H9 (cell line): ENCODE results near the gene AQP7. TPM values are rescaled to one million over a fixed set of nuclear protein-coding genes. Genes with fewer than 3 reads are reported as not detected.
"Not testable (repeated sequence)": the region's sequence is repeated elsewhere in the genome, so short reads cannot be mapped to it uniquely, and the experiment has no call there.

Source experiments
- DNase-seq: peaks from one replicate; pipeline ENCODE4 v3.0.0-alpha.2; 2017
- H2AFZ ChIP-seq: one replicate; pipeline ENCODE4 v1.6.1; 2013; ENCODE audit warnings: mild to moderate bottlenecking, low read length, control low read depth, moderate library complexity
- H2AK5ac ChIP-seq: 2 replicates; pipeline ENCODE4 v1.6.1; 2013; ENCODE audit warnings: low read length, control low read depth, mixed read lengths; ENCODE audit not compliant: insufficient read length
- H2BK120ac ChIP-seq: one replicate; pipeline ENCODE4 v1.6.1; 2013; ENCODE audit warnings: low read depth, mild to moderate bottlenecking, low read length, control low read depth, inconsistent platforms; ENCODE audit not compliant: poor library complexity, severe bottlenecking
- H2BK12ac ChIP-seq: 2 replicates; pipeline ENCODE4 v1.6.1; 2013; ENCODE audit warnings: low read length, control low read depth, mixed read lengths, low read depth; ENCODE audit not compliant: insufficient read length
- H2BK15ac ChIP-seq: 2 replicates; pipeline ENCODE4 v1.6.1; 2013; ENCODE audit warnings: low read depth, low read length, control low read depth
- H2BK20ac ChIP-seq: one replicate; pipeline ENCODE4 v1.6.1; 2013; ENCODE audit warnings: low read depth, mild to moderate bottlenecking, low read length, control low read depth, inconsistent platforms; ENCODE audit not compliant: poor library complexity, severe bottlenecking
- H2BK5ac ChIP-seq: 2 replicates; pipeline ENCODE4 v1.6.1; 2013; ENCODE audit warnings: low read length, control low read depth, mixed read lengths; ENCODE audit not compliant: insufficient read length
- H3K14ac ChIP-seq: 2 replicates; pipeline ENCODE4 v1.6.1; 2013; ENCODE audit warnings: low read length, control low read depth; ENCODE audit not compliant: insufficient read depth
- H3K18ac ChIP-seq: 2 replicates; pipeline ENCODE4 v1.6.1; 2013; ENCODE audit warnings: low read depth, mild to moderate bottlenecking, mixed read lengths, low read length, control low read depth; ENCODE audit not compliant: insufficient read length
- H3K23ac ChIP-seq: 2 replicates; pipeline ENCODE4 v1.6.1; 2013; ENCODE audit warnings: low read length, control low read depth, mixed read lengths, low read depth; ENCODE audit not compliant: insufficient read length
- H3K23me2 ChIP-seq: 2 replicates; pipeline ENCODE4 v1.6.1; 2013; ENCODE audit warnings: low read depth, mild to moderate bottlenecking, mixed read lengths, low read length, control low read depth; ENCODE audit not compliant: insufficient read length, poor library complexity, severe bottlenecking
- H3K27ac ChIP-seq: 2 replicates; pipeline ENCODE4 v1.5.1; 2013; ENCODE audit warnings: low read length, control low read depth, mixed read lengths, low read depth; ENCODE audit not compliant: insufficient read length
- H3K27me3 ChIP-seq: 2 replicates; pipeline ENCODE4 v1.6.1; 2013; ENCODE audit warnings: low read length, control low read depth, inconsistent platforms; ENCODE audit not compliant: insufficient read depth
- H3K4ac ChIP-seq: 2 replicates; pipeline ENCODE4 v1.6.1; 2013; ENCODE audit warnings: low read depth, mild to moderate bottlenecking, control low read depth, inconsistent platforms, low read length, moderate library complexity
- H3K4me1 ChIP-seq: 2 replicates; pipeline ENCODE4 v1.6.1; 2013; ENCODE audit warnings: low read length, control low read depth, inconsistent platforms; ENCODE audit not compliant: insufficient read depth
- H3K4me2 ChIP-seq: 2 replicates; pipeline ENCODE4 v1.6.1; 2013; ENCODE audit warnings: low read length, control low read depth, mixed read lengths; ENCODE audit not compliant: insufficient read length, insufficient read depth
- H3K56ac ChIP-seq: 2 replicates; pipeline ENCODE4 v1.6.1; 2013; ENCODE audit warnings: low read depth, mild to moderate bottlenecking, mixed read lengths, low read length, control low read depth; ENCODE audit not compliant: insufficient read length
- H3K79me1 ChIP-seq: 2 replicates; pipeline ENCODE4 v1.6.1; 2013; ENCODE audit warnings: low read depth, mild to moderate bottlenecking, moderate library complexity, low read length, control low read depth, inconsistent platforms; ENCODE audit not compliant: insufficient read depth, poor library complexity, severe bottlenecking
- H3K79me2 ChIP-seq: 2 replicates; pipeline ENCODE4 v1.6.1; 2013; ENCODE audit warnings: low read length, control low read depth, inconsistent platforms; ENCODE audit not compliant: insufficient read depth
- H3K9ac ChIP-seq: 2 replicates; pipeline ENCODE4 v1.6.1; 2013; ENCODE audit warnings: low read length, control low read depth, mixed read lengths; ENCODE audit not compliant: insufficient read length; ENCODE audit errors: extremely low read depth
- H3K9me3 ChIP-seq: one replicate; pipeline ENCODE4 v1.6.1; 2013; ENCODE audit warnings: low read depth, low read length, inconsistent platforms; ENCODE audit not compliant: control insufficient read depth
- H3T11ph ChIP-seq: one replicate; pipeline ENCODE4 v1.6.1; 2013; ENCODE audit warnings: mild to moderate bottlenecking, low read length, control low read depth, inconsistent platforms
- H4K20me1 ChIP-seq: one replicate; pipeline ENCODE4 v1.6.1; 2013; ENCODE audit not compliant: control insufficient read depth, insufficient read length, insufficient read depth
- H4K5ac ChIP-seq: 2 replicates; pipeline ENCODE4 v1.6.1; 2013; ENCODE audit warnings: low read depth, mild to moderate bottlenecking, mixed read lengths, low read length, control low read depth; ENCODE audit not compliant: insufficient read length
- H4K8ac ChIP-seq: replicated peaks from 2 replicates; pipeline ENCODE4 v1.6.1; 2013; ENCODE audit warnings: low read length, control low read depth, mixed read lengths, low read depth; ENCODE audit not compliant: insufficient read length
- H4K91ac ChIP-seq: 2 replicates; pipeline ENCODE4 v1.6.1; 2013; ENCODE audit warnings: low read depth, mild to moderate bottlenecking, moderate library complexity, mixed read lengths, low read length, control low read depth; ENCODE audit not compliant: insufficient read length
- H3K27ac Mint-ChIP-seq, 3 experiments: 2 replicates in 2 of 3; 3 replicates in 1 of 3; pipeline ENCODE4 v1.8.0; 2020 to 2021; ENCODE audit warnings: mixed read lengths in 3 of 3, mild to moderate bottlenecking in 1 of 3, moderate library complexity in 1 of 3
- H3K27me3 Mint-ChIP-seq: 2 replicates; pipeline ENCODE4 v1.8.0; 2021; ENCODE audit warnings: low read depth, mild to moderate bottlenecking, moderate library complexity, mixed read lengths
- H3K36me3 Mint-ChIP-seq, 3 experiments: 2 replicates in 2 of 3; 3 replicates in 1 of 3; pipeline ENCODE4 v1.8.0; 2020 to 2021; ENCODE audit warnings: low read depth in 3 of 3, mixed read lengths in 3 of 3; ENCODE audit not compliant: insufficient read depth in 1 of 3
- H3K4me1 Mint-ChIP-seq, 2 experiments: 2 replicates each; pipeline ENCODE4 v1.8.0; 2020; ENCODE audit warnings: mixed read lengths in 2 of 2
- H3K4me3 Mint-ChIP-seq, 2 experiments: 2 replicates in 1 of 2; 3 replicates in 1 of 2; pipeline ENCODE4 v1.8.0; 2020 to 2021; ENCODE audit warnings: mild to moderate bottlenecking in 2 of 2, mixed read lengths in 2 of 2, moderate library complexity in 1 of 2
- H3K9me3 Mint-ChIP-seq, 2 experiments: 2 replicates in 1 of 2; 3 replicates in 1 of 2; pipeline ENCODE4 v1.8.0; 2020; ENCODE audit warnings: mild to moderate bottlenecking in 2 of 2, mixed read lengths in 2 of 2, moderate library complexity in 1 of 2
- WGBS: extraction: QIAGEN DNeasy Blood & Tissue Kit; methylation state at CpG from one replicate; pipeline ENCODE4 v1.1.7; 2013; ENCODE audit warnings: missing lambda C conversion rate, low lambda C conversion rate, mixed read lengths; ENCODE audit not compliant: insufficient read length; ENCODE audit errors: extremely low coverage; 5-methylcytosine and 5-hydroxymethylcytosine counted together
- long read RNA-seq: library from polyadenylated mRNA; unstranded; transcript quantifications from one replicate; pipeline ENCODE4 v2.0.0, GENCODE V29; 2020
- total RNA-seq: library from RNA; stranded (reverse); gene quantifications from 2 replicates; pipeline ENCODE4 v1.2.1, GENCODE V29; 2021

Gene AQP7
- total RNA-seq = not detected in 2 replicates
- long read RNA-seq = 0 reads

GRCh38 chr9:33402371-33402770 lies at the start of gene AQP7:
TSS of gene AQP7 (minus strand) at chr9:33402568. CDS start at chr9:33401262, 1,306 bp downstream.
- not testable (repeated sequence) for H3K18ac ChIP-seq, H3K9me3 ChIP-seq, H3K23me2 ChIP-seq, H3K56ac ChIP-seq, H3K4me2 ChIP-seq, H3K14ac ChIP-seq, H2BK20ac ChIP-seq, H4K8ac ChIP-seq, H3K36me3 Mint-ChIP-seq, H3K4me1 Mint-ChIP-seq, H4K5ac ChIP-seq, H2BK15ac ChIP-seq, DNase-seq, H4K20me1 ChIP-seq, H3T11ph ChIP-seq, H2BK120ac ChIP-seq, H3K9me3 Mint-ChIP-seq, H3K27me3 ChIP-seq, H3K9ac ChIP-seq, H3K79me1 ChIP-seq, H3K23ac ChIP-seq, H2AK5ac ChIP-seq, H2AFZ ChIP-seq, H3K4me3 Mint-ChIP-seq, H2BK5ac ChIP-seq, H2BK12ac ChIP-seq, H3K4me1 ChIP-seq, H3K27ac ChIP-seq, H4K91ac ChIP-seq, H3K4ac ChIP-seq, H3K79me2 ChIP-seq
- H3K27me3 Mint-ChIP-seq = peaks cover 11% of the 10 kb centered on the region
- WGBS = no CpG with 5 or more reads among the region's 10 CpGs
- peak within 1 kb of the TSS in 1 of 3 experiments; percentile 39; a peak in 2 of 7 replicates for H3K27ac Mint-ChIP-seq
